ENCODE data around the gene CCT8. TPM values are rescaled to one million over a fixed set of nuclear protein-coding genes. Genes with fewer than 3 reads are reported as not detected.

CCT8 gene, protein sequence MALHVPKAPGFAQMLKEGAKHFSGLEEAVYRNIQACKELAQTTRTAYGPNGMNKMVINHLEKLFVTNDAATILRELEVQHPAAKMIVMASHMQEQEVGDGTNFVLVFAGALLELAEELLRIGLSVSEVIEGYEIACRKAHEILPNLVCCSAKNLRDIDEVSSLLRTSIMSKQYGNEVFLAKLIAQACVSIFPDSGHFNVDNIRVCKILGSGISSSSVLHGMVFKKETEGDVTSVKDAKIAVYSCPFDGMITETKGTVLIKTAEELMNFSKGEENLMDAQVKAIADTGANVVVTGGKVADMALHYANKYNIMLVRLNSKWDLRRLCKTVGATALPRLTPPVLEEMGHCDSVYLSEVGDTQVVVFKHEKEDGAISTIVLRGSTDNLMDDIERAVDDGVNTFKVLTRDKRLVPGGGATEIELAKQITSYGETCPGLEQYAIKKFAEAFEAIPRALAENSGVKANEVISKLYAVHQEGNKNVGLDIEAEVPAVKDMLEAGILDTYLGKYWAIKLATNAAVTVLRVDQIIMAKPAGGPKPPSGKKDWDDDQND
- total RNA-seq = 117 and 222 TPM in 2 replicates

DNA sequence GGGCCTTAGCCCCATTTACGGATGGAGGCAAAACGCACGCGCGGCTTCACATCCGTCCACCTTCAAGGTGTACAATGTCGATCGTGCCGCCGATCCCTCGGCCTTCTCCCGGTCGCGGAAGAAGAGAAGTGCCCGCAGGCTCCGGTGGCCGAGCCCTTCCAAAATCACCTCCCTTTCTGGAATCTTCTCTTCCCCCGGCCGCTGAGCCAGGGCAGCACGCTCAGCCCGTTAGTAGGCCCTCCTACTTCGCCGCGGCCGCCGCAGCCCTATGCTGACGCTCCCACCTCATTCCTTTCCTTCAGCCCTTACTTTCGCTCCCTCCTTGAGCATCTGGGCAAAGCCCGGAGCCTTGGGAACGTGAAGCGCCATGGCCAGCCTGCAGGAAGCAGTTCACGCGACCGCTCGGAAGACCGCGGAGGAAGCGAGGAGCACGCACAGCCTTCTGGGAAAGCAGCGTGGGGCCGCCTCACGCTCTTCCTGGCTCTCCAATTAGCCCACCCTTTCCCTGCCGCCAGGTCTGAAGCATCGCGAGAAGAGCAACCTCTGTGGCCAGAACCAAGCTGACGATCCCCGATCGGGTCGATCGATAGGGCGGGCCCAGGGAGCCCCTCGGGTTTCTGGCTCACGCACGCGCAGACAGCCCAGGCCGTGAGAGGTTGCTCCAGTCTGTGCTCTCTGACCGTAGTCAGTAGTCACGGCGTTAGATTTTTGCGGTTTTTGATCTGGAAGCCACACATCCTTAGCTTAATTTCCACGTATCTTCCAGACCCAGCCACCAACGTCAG is at the start of gene CCT8:
Gene CCT8, minus strand, starts transcription at position 427 of the 785 bp plus-strand sequence. Its CDS starts 58 bp downstream, at position 369.
- TF ChIP-seq, protein P1, sequence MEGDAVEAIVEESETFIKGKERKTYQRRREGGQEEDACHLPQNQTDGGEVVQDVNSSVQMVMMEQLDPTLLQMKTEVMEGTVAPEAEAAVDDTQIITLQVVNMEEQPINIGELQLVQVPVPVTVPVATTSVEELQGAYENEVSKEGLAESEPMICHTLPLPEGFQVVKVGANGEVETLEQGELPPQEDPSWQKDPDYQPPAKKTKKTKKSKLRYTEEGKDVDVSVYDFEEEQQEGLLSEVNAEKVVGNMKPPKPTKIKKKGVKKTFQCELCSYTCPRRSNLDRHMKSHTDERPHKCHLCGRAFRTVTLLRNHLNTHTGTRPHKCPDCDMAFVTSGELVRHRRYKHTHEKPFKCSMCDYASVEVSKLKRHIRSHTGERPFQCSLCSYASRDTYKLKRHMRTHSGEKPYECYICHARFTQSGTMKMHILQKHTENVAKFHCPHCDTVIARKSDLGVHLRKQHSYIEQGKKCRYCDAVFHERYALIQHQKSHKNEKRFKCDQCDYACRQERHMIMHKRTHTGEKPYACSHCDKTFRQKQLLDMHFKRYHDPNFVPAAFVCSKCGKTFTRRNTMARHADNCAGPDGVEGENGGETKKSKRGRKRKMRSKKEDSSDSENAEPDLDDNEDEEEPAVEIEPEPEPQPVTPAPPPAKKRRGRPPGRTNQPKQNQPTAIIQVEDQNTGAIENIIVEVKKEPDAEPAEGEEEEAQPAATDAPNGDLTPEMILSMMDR (IDR thresholded peaks at IDR 0.05; ENCODE audit: insufficient read depth, low read length, severe bottlenecking) = no peak

DNA sequence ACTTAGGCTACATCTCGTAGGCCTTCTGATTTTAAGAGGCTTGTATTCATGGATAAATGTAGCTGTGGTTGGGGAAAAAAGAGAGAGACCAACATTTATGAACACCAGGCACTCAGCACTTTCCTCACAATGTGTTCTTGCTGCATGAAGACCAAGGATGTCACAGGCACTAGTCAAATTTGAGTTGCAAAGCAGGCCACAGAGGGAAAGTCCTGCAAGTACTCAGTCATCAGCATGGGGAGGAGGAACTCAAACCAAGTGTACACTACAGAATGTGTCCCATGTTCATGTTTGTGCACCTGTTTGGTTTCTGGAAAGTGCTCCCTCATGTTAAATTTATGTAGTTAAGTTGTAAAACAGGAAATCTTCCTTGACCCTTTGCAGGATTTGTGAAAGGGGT is 48.3 kb upstream of the CCT8 start:
- Histone ChIP-seq H3K27me3 (ENCODE audit: control insufficient read depth, insufficient read depth, low read length) (no peaks in the 10 kb centered on the region), H3K36me3 (ENCODE audit: control insufficient read depth, insufficient read depth, low read length) (no peaks in the 10 kb centered on the region), H3K4me3 (ENCODE audit: low read depth, low read length) (no peak overlapping the region)
- FAIRE-seq (no peak), DNase-seq (ENCODE audit: low read depth) (no peak)
- TF ChIP-seq, protein P1 (IDR thresholded peaks at IDR 0.05; ENCODE audit: insufficient read depth, low read length, severe bottlenecking) = no peak

More for the DNA sequence above, at the start of gene CCT8:
- DNase-seq (ENCODE audit: low read depth) (peak; percentile 97), FAIRE-seq (peak; percentile 55)
- peaks cover 1% of the 10 kb centered on the region for H3K36me3 ChIP-seq (ENCODE audit: control insufficient read depth, insufficient read depth, low read length)
- no peaks in the 10 kb centered on the region for H3K27me3 ChIP-seq (ENCODE audit: control insufficient read depth, insufficient read depth, low read length)
- H3K4me3 ChIP-seq (ENCODE audit: low read depth, low read length) = peak within 1 kb of the TSS; percentile 74

DNA sequence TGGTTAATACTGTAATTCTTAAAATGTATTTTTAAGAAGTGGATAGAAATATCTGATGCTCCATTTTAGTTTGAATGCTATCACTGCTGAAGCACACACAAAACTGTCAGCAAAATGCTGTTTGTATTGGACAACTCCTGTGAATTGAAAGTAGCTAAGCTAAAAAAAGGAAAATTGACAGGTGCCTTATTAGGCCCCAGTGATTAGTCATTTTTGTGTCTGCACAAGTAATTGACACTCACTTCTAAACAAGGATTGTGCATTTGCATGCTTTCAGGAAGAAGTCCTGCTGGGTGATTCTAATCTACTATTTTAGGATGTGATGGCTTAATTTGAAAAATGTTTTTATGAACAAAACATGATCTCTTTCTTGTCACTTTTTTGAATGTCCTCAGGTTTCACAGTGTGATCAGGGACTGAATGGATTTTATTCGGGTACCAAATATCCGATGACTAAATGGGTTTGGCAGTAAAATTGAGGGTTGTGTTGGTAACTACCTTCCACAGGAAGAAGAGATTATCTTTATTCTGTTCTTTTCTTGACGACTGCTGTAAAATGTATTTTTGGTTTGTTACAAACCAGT is 44.0 kb upstream of the CCT8 start:
- TF ChIP-seq, protein P1 (IDR thresholded peaks at IDR 0.05; ENCODE audit: insufficient read depth, low read length, severe bottlenecking) = no peak
- DNase-seq (ENCODE audit: low read depth) (peak; percentile 32), FAIRE-seq (no peak)
- H3K27me3 ChIP-seq (ENCODE audit: control insufficient read depth, insufficient read depth, low read length) = no peaks in the 10 kb centered on the region
- H3K4me3 ChIP-seq (ENCODE audit: low read depth, low read length) = no peak overlapping the region
- H3K36me3 ChIP-seq (ENCODE audit: control insufficient read depth, insufficient read depth, low read length) = no peaks in the 10 kb centered on the region

DNA sequence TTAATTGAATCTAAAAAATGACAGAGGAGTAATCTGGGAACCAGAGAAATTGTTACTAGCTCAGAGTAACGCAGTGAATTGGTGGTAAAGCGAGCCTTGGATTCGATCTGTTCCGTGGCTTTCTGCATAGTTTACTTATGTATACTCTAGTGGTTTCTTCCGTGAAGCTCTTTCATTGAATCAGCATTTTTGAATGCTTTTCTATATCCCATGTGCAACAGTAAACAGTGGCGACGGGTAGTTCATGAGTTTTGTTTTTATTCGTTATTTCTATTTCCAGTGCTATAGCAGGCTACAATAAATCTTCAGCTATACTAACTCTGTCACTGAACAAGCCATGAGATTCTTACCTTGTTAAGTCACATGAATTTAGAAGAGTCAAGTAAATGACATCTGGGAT is 42.5 kb upstream of the CCT8 start:
- no peak for FAIRE-seq
- no peaks in the 10 kb centered on the region for H3K27me3 ChIP-seq (ENCODE audit: control insufficient read depth, insufficient read depth, low read length)
- no peak overlapping the region for H3K4me3 ChIP-seq (ENCODE audit: low read depth, low read length)
- DNase-seq (ENCODE audit: low read depth) = no peak
- TF ChIP-seq, protein P1 (IDR thresholded peaks at IDR 0.05; ENCODE audit: insufficient read depth, low read length, severe bottlenecking) = no peak
- no peaks in the 10 kb centered on the region for H3K36me3 ChIP-seq (ENCODE audit: control insufficient read depth, insufficient read depth, low read length)

DNA sequence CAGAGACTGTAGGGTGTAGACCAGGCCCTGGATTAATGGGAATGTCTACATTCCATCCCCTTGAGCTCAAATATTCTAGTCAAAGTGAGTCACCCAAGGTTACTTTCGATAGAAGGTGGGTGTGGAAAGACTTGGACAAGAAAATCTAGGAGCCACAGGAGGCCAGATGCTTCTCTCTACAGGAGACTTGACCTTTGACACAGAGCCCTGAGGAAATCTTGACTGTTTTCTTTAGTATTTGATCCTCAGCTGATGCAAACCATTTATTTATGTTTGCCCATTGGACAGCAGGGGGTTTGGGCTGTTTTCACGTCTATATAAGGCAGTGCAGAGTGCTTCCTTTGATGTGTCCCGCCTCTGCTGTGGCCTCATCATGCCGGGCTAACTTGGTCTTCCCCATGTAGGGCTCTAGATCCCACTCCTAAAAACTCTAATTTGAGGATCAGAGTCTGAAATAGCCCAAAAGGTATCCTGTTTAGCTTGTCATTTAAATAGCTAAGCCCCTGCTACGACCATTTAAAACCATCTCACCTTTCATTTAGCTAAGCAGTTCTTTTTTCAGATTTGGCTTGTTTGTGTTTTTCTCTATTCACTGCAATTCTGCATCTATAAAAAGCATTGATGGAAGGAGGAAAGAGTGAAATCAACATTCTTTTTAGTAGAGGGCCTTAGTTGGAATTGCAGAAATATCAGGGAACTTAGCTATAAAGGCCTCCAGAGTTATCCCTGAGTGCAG is 41.5 kb upstream of the CCT8 start:
- TF ChIP-seq, protein P1 (IDR thresholded peaks at IDR 0.05; ENCODE audit: insufficient read depth, low read length, severe bottlenecking) = no peak
- no peak for FAIRE-seq
- no peaks in the 10 kb centered on the region for H3K36me3 ChIP-seq (ENCODE audit: control insufficient read depth, insufficient read depth, low read length)
- H3K27me3 ChIP-seq (ENCODE audit: control insufficient read depth, insufficient read depth, low read length) = no peaks in the 10 kb centered on the region
- peak; percentile 88 for DNase-seq (ENCODE audit: low read depth)
- H3K4me3 ChIP-seq (ENCODE audit: low read depth, low read length) = no peak overlapping the region
